Neural progenitor cell (in vitro differentiated cells): ENCODE data around the gene ATXN7L1. TPM values are rescaled to one million over a fixed set of nuclear protein-coding genes. Genes with fewer than 3 reads are reported as not detected.

Experiments
- DNase-seq: peaks from one replicate; pipeline ENCODE4 v3.0.0-alpha.2; 2016; ENCODE audit warnings: low spot score
- H2AFZ ChIP-seq: fragments of 200-600 bp; sonication (generic); replicated peaks from 2 replicates; pipeline ENCODE4 v1.6.1; 2016; ENCODE audit warnings: antibody characterized with exemption
- H3F3A ChIP-seq: fragments of 200-600 bp; sonication (generic); 2 replicates; pipeline ENCODE4 v1.6.1; 2016; ENCODE audit warnings: antibody characterized with exemption, low read depth
- H3K27ac ChIP-seq: fragments of 200-600 bp; sonication (generic); 2 replicates; pipeline ENCODE4 v1.5.1; 2016; ENCODE audit warnings: mild to moderate bottlenecking
- H3K27me3 ChIP-seq: fragments of 200-600 bp; sonication (generic); 2 replicates; pipeline ENCODE4 v1.6.1; 2016; ENCODE audit warnings: mild to moderate bottlenecking, moderate library complexity
- H3K36me3 ChIP-seq: fragments of 200-600 bp; sonication (generic); 2 replicates; pipeline ENCODE4 v1.5.1; 2016
- H3K4me1 ChIP-seq: fragments of 200-600 bp; sonication (generic); 2 replicates; pipeline ENCODE4 v1.6.1; 2016; ENCODE audit warnings: mixed run types
- H3K4me2 ChIP-seq: fragments of 200-600 bp; sonication (generic); 2 replicates; pipeline ENCODE4 v1.6.1; 2016
- H3K4me3 ChIP-seq: fragments of 200-600 bp; sonication (generic); 2 replicates; pipeline ENCODE4 v1.5.1; 2016
- H3K79me2 ChIP-seq: fragments of 200-600 bp; sonication (generic); 2 replicates; pipeline ENCODE4 v1.6.1; 2016; ENCODE audit warnings: low read depth
- H3K9ac ChIP-seq: fragments of 200-600 bp; sonication (generic); 2 replicates; pipeline ENCODE4 v1.6.1; 2016
- H3K9me3 ChIP-seq: fragments of 200-600 bp; sonication (generic); 2 replicates; pipeline ENCODE4 v1.5.1; 2016; ENCODE audit warnings: low read depth
- H4K20me1 ChIP-seq: fragments of 200-600 bp; sonication (generic); 2 replicates; pipeline ENCODE4 v1.6.1; 2016; ENCODE audit warnings: low read depth
- H3K27ac Mint-ChIP-seq: 3 replicates; pipeline ENCODE4 v1.8.0; 2021; ENCODE audit warnings: mixed read lengths
- H3K27me3 Mint-ChIP-seq: 2 replicates; pipeline ENCODE4 v1.8.0; 2022; ENCODE audit warnings: low read depth, mild to moderate bottlenecking, inconsistent platforms, moderate library complexity, mixed read lengths; ENCODE audit not compliant: insufficient read depth
- H3K36me3 Mint-ChIP-seq: 3 replicates; pipeline ENCODE4 v1.8.0; 2021; ENCODE audit warnings: mixed read lengths
- H3K4me1 Mint-ChIP-seq: 3 replicates; pipeline ENCODE4 v1.8.0; 2021; ENCODE audit warnings: mixed read lengths
- H3K4me3 Mint-ChIP-seq: 3 replicates; pipeline ENCODE4 v1.8.0; 2021; ENCODE audit warnings: mild to moderate bottlenecking, moderate library complexity, mixed read lengths
- H3K9me3 Mint-ChIP-seq: 3 replicates; pipeline ENCODE4 v1.8.0; 2020; ENCODE audit warnings: mixed read lengths
- CTCF ChIP-seq: fragments of 200-600 bp; sonication (generic); IDR thresholded peaks from 2 replicates; pipeline ENCODE4 v1.5.1; 2017; ENCODE audit warnings: antibody characterized with exemption, mild to moderate bottlenecking
- EZH2 ChIP-seq: fragments of 200-600 bp; sonication (generic); IDR thresholded peaks from 2 replicates; pipeline ENCODE4 v1.6.1; 2017; ENCODE audit warnings: antibody characterized with exemption, mild to moderate bottlenecking, moderate library complexity
- EZH2phosphoT487 ChIP-seq: fragments of 200-600 bp; sonication (generic); IDR thresholded peaks from 2 replicates; pipeline ENCODE4 v1.6.1; 2017; ENCODE audit warnings: antibody characterized with exemption
- total RNA-seq: library from RNA; depleted of rRNA; stranded (reverse); fragments of >200 nt; gene quantifications from 2 replicates; pipeline ENCODE4 v1.2.3, GENCODE V29; 2015; ENCODE audit warnings: low replicate concordance

The ATXN7L1 gene
- total RNA-seq, 1 donor from 2014 or later, result 5.9 TPM

DNA sequence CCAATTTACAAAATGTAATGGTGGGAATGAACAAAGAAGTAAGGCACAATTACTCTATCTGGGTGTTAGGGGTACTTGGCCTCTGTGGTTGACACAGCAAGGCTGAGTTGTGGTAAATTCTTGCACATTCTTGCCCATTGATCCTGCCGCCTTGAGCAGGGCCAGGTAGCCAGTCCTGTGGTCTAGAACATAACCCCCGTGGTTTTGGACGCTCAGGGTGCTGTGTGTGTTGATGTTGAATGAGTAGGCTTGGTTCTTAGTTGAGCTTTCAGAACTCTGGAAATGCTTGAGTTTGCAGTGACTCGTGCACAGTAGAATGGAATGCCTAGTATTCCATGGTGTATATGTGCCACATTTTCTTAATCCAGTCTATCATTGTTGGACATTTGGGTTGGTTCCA, 44.4 kb upstream of the ATXN7L1 start:
- Histone ChIP-seq H3K79me2 (no peaks in the 10 kb centered on the region), H4K20me1 (no peaks in the 10 kb centered on the region), H3K4me1 (no peaks in the 10 kb centered on the region), H3K4me3 (no peak overlapping the region), H3K4me2 (no peak overlapping the region), H3K9me3 (no peaks in the 10 kb centered on the region), H2AFZ (no peak overlapping the region), H3F3A (no peaks in the 10 kb centered on the region), H3K9ac (no peak overlapping the region), H3K27me3 (no peaks in the 10 kb centered on the region), H3K36me3 (no peaks in the 10 kb centered on the region), H3K27ac (no peak overlapping the region)
- H3K27ac Mint-ChIP-seq, result no peak overlapping the region
- H3K4me3 Mint-ChIP-seq, result no peak overlapping the region
- TF ChIP-seq EZH2phosphoT487, result no peak
- TF ChIP-seq EZH2, result no peak
- no peak for TF ChIP-seq CTCF
- H3K27me3 Mint-ChIP-seq, result peaks cover 2% of the 10 kb centered on the region
- DNase-seq, result no peak
- peaks cover 20% of the 10 kb centered on the region for H3K9me3 Mint-ChIP-seq
- H3K4me1 Mint-ChIP-seq, result no peaks in the 10 kb centered on the region
- H3K36me3 Mint-ChIP-seq, result peaks cover 9% of the 10 kb centered on the region

GRCh38 chr7:105917659-105918058, 41.3 kb upstream of the ATXN7L1 start:
- H3K27me3 ChIP-seq, result no peaks in the 10 kb centered on the region
- Mint-ChIP-seq H3K9me3 (peaks cover 3% of the 10 kb centered on the region), H3K4me3 (no peak overlapping the region), H3K36me3 (no peaks in the 10 kb centered on the region), H3K27me3 (peaks cover 2% of the 10 kb centered on the region), H3K4me1 (peaks cover 2% of the 10 kb centered on the region), H3K27ac (no peak overlapping the region)
- no peak for DNase-seq
- no peak overlapping the region for H3K9ac ChIP-seq
- no peak overlapping the region for H3K4me3 ChIP-seq
- H3K9me3 ChIP-seq, result no peaks in the 10 kb centered on the region
- H3K4me2 ChIP-seq, result no peak overlapping the region
- H3K79me2 ChIP-seq, result no peaks in the 10 kb centered on the region
- H2AFZ ChIP-seq, result no peak overlapping the region
- TF ChIP-seq EZH2phosphoT487 (no peak), CTCF (no peak), EZH2 (no peak)
- no peaks in the 10 kb centered on the region for H3F3A ChIP-seq
- H3K27ac ChIP-seq, result no peak overlapping the region
- H4K20me1 ChIP-seq, result no peaks in the 10 kb centered on the region
- no peaks in the 10 kb centered on the region for H3K4me1 ChIP-seq
- H3K36me3 ChIP-seq, result no peaks in the 10 kb centered on the region

DNA sequence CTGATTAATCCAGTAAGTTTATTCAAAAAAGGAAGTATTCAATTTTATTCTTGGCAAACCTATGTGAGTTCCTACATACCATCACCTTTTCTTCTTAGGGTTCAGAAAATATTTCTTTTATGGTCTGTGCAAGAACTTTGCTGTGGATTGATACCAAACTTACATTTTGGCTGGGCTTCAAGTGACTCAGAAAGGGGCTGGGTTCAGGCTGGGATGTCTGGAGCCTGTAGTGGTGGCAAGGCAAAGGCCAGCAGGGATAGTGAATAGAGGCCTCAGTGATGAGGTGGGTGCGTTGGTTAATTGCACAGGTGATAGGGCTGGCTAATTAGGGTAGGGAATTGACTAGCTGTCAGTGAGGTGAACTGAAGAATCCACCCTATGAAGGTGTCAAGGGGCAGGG, 40.2 kb upstream of the ATXN7L1 start:
- H3K27ac Mint-ChIP-seq, result no peak overlapping the region

More for the DNA sequence above, 40.2 kb upstream of the ATXN7L1 start:
- Histone ChIP-seq H3F3A (no peaks in the 10 kb centered on the region), H3K36me3 (no peaks in the 10 kb centered on the region), H3K4me3 (no peak overlapping the region), H3K9ac (no peak overlapping the region), H3K4me1 (no peaks in the 10 kb centered on the region), H2AFZ (no peak overlapping the region), H3K9me3 (no peaks in the 10 kb centered on the region), H3K27ac (no peak overlapping the region), H4K20me1 (no peaks in the 10 kb centered on the region), H3K79me2 (no peaks in the 10 kb centered on the region), H3K4me2 (no peak overlapping the region), H3K27me3 (no peaks in the 10 kb centered on the region)
- Mint-ChIP-seq H3K9me3 (peaks cover 3% of the 10 kb centered on the region), H3K36me3 (peaks cover 5% of the 10 kb centered on the region), H3K27me3 (peaks cover 2% of the 10 kb centered on the region), H3K4me1 (peaks cover 2% of the 10 kb centered on the region), H3K4me3 (no peak overlapping the region)
- DNase-seq, result no peak
- TF ChIP-seq EZH2 (no peak), EZH2phosphoT487 (no peak), CTCF (no peak)
